CD4-positive, alpha-beta T cell treated with Interleukin-10 for 1 hour (primary cell): ENCODE results near the gene PKD1.
"Not testable (repeated sequence)": the region's sequence is repeated elsewhere in the genome, so short reads cannot be mapped to it uniquely, and the experiment has no call there.

Experiments
- DNase-seq: peaks from one replicate; pipeline ENCODE4 v3.0.0-alpha.2; 2020

Gene PKD1

DNA sequence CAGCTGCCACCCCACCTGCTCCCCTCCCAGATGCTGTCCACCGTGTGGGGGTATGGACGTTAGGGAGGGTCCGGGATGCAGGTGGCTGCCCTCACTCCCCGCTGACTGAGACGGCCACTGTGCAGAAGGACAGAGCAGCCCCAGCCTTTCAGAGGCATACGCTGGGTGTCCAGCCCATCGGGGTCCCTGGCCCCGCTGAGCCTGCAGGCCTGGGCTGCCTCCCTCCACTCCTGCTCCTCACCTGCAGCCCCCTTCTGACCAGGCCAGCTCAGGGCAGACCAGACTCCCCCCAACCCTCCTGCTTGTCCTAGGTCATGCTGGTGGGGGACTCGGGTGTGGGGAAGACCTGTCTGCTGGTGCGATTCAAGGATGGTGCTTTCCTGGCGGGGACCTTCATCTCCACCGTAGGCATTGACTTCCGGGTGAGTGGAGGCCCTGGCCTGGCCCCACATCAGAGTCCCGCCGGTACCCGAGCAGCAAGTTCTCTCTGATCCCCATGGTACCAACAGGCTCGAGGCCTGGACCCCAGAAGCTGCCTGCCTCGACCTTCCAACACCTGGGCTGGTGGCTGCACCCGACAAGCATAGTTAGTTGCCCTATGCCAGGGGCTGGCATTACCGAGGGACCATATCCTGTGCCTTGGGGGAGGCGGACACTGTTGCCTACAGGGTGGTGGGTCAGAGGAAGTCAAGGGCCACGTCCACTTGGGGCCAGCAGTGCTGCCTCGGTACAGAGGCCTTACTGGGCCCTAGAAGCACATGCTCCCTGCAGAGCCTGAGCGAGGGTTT, 14.1 kb upstream of the PKD1 start:
- no peak for DNase-seq

DNA sequence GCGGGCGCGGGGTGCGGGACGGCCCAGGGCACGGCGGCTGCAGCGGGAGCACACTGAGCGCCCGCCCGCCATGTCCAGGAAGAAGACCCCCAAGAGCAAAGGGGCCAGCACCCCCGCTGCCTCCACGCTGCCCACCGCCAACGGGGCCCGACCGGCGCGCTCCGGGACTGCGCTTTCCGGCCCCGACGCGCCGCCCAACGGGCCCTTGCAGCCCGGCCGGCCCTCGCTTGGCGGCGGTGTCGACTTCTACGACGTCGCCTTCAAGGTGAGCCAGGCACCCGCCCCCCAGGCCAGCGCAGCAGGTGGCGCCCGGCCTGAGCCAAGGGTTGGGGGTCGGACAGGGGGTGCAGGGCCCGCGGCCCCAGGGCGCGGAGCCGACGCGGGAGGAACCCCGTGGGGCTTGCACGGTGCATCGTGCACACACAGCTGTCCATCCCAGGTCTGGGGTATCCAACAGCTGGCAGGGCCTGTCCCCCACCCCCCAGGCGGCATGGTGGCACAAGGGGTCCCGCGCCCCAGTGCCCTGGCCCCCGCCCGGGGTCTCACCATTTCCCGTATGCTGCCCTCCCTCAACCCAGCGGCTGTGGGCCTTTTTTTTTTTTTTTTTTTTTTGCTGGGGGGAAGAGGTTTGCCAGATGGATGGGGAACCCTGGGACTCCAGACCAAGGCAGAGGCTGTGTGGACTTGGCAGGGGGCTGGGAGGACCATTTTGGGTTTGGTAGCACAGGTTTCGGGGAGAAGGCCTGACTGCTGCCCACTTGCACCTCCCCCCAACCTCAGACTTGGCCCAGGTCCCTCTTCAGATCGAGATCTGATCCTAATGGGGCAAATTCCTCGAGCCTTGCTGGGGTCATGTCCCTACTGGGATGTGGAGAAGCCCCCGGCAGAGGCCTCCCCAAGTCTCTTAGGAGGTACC, 13.3 kb upstream of the PKD1 start:
- no peak for DNase-seq

DNA sequence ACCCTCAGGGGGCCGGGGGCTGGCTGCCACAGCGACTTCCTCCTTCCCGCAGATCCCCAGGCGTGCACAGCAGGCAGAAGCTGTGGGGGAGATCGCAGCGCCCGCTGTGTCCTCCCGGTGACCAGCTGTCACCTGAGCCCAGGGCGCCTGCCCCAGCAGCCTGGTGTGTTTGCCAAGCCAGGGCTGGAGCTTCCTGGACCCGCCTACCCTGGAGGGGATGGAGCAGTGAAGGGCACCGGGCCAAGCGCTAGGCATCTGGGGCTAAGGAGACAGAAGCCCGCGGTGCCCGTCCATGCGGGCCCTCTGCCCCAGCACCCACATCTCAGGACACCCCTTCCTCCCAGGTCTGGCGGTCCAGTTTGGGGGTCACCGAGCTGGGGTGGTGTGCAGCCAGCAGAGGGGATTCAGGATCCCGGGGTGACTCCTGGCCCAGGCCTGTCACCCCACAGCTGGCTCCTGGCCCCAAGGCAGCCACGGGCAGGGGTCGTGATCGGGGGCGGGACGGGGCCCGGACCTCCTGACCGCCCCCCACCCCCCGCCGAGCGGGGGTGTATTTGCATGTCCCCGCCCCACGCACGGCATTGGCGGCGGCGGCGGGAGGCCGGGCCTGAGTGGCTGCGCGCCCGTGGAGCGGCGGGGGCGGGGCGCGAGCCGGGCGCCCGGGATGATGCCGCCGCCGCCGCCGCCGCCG, 12.4 kb upstream of the PKD1 start, which contains the start of gene RAB26:
TSS of gene RAB26 (plus strand) at position 645 of the 691 bp plus-strand sequence. CDS start 159 bp downstream, outside the sequence.
- DNase-seq, result peak; percentile 60

DNA sequence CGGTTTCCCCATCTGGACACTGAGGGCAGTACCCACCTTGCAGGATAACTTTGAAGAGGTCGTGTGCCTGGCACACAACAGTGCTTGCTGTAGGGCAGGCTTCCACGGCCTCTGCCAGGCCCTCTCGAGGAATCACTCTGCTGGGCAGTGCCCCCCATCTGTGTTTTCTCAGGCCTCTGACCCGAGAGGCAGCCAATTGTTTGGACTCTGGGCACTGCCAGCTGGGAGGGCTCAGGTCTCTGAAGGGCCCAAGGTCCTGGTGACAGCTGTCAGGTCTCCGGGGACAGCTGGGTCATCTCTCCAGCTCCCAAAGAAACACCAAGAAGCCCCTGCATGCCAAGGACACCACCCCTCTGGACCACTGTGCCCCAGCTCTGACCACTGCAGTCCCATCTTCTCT, 11.7 kb upstream of the PKD1 start:
- no peak for DNase-seq

DNA sequence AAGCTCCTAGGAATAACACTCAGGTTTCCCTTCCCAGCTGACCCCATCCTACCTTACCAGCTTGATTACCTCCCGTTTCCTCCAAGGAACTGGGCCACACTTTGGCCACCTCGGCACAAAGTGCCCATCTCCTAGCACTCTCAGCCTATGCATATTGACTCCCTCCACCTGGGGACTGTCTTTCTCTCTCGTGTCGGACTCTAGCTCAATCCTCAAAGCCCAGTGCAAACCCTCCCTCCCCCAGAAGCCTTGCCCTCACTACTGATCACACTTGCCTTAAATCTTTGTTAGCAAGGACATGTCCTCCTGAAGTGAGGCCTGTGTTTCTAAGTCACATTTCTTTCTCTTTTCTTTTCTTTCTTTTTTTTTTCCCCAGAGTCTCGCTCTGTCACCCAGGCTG, 10.1 kb upstream of the PKD1 start:
- DNase-seq, result no peak

DNA sequence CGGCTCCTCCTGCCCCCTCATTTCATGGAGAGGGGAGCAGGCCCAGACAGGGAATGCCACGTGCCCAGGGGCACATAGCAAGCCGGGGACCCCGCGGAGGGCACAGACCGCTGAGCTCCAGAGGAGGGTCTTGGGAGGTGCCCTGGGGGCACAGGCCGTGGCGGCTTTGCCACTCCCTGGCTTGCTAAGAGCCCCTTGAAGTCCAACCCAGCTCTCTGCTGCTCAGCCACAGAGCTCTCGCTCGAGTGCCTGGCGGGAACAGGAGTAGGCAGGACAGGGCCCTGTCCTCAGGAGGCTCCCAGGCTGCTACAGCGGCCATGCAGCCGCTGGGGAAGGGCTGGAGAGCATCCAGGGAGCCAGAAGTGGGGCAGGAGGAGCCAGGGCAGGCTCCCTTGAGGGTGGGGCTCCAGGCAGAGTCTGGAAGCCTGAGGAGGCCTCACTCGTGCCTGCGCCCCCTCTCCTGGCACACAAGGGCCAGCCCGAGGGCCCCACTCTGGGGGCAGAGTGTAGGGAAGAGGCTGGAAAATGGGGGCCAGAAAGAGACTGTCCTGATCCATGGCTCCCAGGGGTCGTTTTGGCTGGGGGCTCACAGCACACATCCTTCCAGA, 8.3 kb upstream of the PKD1 start:
- DNase-seq, result no peak

DNA sequence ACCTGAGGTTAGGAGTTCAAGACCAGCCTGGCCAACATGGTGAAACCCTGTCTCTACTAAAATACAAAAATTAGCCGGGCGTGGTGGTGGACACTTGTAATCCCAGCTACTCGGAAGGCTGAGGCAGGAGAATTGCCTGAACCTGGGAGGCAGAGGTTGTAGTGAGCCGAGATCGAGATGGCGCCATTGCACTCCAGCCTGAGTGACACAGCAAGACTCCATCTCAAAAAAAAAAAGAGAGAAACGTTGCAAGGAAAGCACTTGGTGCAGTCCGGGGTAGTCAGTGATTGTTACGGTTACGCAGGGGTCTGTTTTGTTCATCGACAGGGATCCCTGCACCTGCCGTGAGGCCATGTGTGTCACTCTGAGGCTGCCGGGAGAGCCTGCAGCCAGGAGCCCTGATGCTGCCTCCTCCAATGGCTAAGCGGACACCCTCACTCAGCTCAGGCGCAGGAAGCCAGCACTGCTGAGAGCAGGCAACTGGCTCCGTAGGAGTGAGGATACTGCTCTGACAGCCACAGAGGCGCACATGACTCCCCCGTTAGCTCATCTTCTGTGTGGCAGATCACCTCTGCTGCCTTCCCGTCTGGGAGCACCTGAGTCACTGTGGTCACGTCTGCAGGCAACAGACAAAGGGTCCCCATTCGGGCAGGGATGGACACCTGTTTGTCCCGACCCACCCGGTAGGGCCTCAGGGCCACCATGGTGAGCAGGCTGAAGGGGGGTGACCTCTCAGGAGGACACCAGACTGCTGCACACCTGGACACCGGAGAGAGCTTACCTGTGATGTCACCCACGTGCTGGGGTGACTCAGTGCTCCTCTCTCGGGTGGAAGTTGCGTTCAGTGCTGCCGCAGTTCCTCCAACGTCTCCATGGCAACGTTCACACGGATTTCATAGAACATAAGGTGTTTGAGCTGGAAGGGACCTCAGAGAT, 7.5 kb upstream of the PKD1 start:
- no peak for DNase-seq

DNA sequence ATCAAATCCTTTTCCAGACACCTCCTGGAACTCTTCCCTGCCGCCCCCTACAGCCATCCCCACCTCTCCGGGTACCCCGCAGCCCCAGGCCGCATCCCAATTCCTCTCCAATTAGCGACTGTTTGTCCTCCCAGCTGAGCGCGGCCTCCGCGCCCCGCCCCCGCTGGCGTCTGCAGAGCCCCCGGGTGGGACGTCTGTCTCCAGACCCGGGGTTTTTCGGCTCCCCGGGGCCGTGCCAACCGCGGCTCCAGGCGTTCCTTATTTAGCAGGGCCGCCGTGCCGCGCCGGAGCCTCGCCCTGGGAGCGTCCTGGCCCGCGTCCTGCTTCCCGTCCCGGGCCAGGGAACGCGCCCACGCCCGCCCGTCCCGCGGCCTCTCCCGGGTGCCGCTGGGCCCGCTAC, 627 bp downstream of the PKD1 start:
- DNase-seq, result not testable (repeated sequence)

DNA sequence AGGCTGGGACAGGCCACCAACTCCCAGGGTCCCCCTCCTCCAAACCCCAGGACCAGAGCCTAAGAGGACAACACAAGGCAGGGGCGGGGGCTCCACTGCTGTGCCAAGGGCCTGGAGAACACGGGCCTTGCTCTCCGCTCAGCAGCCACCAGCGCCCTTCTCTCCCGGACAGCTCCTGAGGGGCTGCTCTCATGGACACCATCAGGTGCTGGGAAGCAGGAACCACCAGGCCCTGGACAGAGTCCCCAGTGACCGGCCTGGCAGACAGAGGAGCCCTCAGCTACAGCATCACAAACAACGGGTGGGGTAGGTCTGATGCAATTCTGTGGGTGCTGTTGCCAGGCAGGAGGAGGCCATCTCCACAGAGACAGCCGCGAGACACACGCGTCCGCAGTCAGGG, 1.9 kb downstream of the PKD1 start:
- DNase-seq, result not testable (repeated sequence)

DNA sequence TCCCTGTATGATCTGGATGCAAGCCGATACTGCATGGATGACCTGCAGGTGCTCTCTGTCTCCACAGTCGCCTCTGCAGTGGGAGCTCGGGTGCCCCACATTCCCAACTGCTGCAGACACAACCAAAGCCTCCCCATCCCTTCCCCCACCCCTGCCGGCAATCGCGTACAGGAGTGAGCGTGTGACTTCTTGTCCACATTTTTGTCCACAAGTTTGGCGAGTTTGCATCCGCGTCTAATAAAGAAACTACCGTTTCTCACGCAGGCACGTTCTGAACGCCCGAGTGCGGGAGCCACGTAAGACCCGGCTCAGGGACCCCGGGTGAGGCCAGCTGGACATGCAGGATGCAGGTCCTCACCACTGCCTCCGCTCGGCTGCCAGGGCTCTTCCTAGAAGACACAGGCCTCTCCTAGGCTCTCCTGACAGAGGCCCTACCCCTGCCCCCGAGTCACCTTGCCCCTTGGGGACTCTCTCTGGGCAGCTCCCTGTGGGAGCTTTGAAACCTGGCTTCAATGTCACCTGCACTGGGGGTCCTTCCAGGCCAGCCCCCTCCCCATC, 5.7 kb downstream of the PKD1 start:
- DNase-seq, result not testable (repeated sequence)

DNA sequence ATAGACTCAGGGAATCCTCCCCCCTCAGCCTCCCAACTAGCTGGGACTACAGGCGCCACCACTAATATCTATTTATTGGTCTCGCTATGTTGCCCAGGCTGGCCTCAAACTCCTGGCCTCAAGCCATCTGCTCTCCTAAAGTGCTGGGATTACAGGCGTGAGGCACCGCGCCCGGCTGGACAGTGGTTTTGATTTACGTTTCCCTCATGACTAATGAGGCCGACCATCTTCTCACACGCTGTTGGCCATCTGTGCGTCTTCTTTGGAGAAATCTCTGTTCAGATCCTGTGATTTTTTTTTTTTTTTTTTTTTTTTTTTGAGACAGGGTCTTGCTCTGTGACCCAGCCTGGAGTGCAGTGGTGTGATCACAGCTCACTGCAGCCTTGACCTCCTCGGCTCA, 6.4 kb downstream of the PKD1 start:
- not testable (repeated sequence) for DNase-seq

DNA sequence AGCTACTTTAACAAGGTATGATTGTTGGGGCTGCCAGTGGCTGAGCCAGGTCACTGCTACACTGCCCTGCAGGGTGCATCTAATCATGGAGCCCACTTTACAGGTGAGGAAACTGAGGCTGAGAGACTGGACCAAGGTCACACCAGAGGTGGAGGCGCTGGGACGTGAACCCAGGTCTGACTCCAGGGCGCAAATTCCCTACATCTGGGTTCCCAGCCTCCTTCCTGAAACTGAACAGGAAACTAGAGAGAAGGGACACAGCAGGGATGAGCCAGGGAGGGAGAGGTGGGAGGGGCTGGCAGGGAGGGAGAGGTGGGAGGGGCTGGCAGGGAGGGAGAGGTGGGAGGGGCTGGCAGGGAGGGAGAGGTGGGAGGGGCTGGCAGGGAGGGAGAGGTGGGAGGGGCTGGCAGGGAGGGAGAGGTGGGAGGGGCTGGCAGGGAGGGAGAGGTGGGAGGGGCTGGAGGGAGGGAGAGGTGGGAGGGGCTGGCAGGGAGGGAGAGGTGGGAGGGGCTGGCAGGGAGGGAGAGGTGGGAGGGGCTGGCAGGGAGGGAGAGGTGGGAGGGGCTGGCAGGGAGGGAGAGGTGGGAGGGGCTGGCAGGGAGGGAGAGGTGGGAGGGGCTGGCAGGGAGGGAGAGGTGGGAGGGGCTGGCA, 7.9 kb downstream of the PKD1 start:
- DNase-seq, result peak; percentile 47

DNA sequence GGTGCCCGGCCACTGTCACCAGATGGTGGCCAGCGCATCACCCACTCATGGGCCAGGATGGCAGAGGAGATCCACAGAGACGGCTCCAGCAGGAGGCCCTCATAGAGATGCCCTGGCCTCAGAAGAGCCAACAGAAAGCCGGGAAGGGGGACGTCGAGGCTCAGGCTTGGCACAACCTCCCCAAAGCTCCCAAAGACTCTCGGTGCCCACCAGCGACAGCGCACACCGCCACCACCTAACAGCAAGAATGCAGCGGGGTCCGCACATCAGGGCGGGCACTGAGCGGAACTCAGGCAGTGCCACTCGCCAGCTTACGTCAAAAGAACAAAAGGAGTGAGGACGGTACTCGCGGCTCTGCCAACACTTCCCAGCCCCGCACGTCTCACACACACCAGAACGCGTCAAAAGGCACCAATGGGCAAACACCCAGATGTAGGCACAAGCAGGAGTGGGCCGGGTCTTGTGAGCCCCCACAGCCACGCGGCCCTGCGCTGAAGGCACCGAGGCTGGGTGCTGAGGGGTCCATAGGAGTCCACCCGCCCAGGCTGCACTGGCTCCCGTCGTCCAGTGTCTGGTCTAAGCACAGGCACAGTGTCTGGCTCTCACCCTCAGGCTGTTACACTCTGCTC, 8.7 kb downstream of the PKD1 start:
- not testable (repeated sequence) for DNase-seq

DNA sequence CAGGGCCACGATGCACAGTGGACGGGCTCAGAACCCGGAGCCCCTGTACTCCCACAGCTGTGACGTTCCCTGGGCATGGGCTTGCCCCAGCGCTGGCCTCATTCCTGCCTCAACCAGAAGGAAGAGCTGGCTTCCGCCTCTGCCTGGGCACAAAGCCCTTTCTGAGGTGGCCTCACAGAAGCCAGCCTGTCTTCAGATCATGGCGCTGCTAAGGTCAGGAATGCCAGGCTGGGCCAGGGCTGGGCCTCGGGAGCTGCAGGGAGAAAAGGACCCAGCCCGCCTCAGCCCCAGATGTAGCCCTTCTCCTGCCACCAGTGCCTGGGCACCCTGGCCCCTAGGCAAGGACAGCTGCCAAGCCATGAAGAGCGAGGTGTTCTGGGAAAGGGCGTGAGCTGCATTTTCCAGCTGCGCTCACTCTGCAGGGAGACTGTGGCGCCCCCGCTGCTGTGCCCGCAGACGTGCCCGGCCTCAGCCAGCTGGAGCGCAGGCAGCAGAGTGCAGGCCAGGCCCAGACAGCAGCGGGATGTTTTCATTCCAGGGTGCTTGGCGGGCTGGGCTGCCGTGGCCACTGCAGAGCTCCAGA, 9.4 kb downstream of the PKD1 start:
- DNase-seq, result not testable (repeated sequence)

DNA sequence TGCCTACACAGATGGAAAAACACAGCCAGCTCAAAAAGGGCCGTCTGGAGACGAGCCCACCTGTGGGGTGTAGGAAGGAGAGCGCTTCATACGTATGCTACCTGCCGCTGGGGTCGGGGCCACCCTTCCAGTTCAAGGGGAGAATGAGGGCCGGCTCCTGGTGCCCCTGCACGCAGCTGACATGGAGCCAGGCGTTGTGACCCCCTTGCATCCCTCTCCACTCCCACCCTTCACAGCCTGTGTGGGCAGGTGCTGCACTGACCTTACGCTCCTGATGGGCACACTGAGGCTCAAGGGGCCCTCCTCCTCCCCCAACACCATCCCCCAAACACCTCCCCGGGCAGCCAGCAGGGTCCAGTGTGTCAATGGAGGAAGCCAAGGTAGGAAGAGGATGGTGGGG, 10.1 kb downstream of the PKD1 start:
- not testable (repeated sequence) for DNase-seq

DNA sequence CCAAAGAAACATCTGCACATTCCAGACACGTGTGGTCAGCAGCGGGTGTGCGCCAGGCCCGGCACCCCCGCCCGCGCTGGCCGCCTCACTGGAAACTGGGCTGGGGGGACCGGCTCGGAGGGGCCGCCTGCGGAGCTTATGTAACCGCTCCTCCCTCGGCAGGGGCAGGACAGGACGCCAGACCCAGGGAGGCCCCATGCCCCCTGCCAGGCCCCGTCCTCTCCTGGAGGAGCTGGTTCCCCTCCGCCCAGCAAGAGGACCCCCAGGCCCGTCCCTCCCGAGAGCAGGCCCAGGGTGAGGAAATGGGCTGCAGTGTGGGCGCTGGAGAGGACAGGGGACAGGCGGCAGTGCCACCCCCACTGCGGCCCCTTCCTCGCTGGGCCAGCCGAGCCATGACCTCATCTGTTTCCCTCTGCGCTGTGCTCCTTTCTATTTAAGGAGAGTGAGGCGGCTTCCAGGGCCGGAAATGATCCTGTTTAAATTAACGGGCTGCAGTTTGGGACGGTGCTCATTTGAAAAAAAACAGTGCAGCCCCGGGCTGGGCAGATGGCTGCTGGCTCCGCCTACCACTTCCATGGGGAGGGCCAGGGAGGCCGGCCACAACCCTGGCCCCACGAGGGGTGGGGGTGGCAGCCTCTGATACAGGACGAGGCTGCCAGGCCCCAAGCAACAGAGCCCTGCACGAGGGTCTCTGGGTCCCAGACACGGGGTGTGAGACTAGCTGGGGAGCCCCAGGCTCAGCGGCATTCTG, 10.8 kb downstream of the PKD1 start:
- DNase-seq, result not testable (repeated sequence)

DNA sequence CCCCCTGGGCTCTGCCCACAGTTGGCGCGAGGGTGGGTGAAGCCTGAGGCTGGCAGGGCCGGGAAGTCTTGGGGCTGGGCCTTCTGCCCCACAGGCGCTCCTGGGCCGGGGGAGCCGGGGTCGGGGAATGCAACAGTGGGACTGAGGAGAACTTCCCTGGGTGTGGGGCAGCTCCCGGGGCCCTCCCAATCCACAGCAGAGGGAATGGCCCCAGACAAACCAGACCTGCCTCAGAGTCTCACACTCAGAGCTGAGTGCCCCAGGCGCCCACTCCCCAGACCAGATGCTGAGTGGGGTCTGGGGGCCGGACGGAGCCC, 11.4 kb downstream of the PKD1 start:
- not testable (repeated sequence) for DNase-seq

DNA sequence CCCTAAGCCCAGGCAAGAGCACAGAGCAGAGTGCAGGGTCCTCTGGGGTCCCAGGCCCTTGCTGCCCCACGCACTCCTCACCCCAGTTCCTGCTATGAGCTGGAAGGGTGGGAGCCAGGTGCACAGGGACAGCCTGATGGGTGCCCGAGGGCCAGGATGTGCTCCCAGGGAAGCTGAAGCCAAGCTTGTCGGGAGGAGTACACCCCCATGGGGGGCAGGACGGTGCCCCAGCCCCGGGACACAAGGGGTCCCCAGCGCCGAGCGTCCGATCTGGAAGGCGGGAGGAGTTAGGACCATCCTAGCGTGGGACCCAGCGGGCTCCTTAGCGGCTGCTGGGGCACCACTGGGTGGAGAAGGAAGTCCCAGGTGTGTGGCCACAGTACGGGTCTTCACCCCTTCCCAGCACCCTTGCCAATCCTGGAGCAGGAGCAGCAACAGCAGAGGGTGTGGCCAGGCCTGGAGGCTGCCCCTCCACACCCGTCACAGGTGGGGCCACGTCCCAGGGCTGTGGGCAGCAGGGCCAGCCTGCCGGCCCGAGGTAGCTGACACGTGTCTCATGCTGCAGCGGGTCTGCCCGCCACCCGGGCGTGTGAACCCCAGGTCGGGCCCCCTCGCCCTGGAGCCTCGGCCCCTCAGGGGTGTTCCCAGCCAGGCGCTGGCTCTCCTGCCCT, 11.9 kb downstream of the PKD1 start:
- not testable (repeated sequence) for DNase-seq
